ENCODE data around the gene EGFR.

DNA sequence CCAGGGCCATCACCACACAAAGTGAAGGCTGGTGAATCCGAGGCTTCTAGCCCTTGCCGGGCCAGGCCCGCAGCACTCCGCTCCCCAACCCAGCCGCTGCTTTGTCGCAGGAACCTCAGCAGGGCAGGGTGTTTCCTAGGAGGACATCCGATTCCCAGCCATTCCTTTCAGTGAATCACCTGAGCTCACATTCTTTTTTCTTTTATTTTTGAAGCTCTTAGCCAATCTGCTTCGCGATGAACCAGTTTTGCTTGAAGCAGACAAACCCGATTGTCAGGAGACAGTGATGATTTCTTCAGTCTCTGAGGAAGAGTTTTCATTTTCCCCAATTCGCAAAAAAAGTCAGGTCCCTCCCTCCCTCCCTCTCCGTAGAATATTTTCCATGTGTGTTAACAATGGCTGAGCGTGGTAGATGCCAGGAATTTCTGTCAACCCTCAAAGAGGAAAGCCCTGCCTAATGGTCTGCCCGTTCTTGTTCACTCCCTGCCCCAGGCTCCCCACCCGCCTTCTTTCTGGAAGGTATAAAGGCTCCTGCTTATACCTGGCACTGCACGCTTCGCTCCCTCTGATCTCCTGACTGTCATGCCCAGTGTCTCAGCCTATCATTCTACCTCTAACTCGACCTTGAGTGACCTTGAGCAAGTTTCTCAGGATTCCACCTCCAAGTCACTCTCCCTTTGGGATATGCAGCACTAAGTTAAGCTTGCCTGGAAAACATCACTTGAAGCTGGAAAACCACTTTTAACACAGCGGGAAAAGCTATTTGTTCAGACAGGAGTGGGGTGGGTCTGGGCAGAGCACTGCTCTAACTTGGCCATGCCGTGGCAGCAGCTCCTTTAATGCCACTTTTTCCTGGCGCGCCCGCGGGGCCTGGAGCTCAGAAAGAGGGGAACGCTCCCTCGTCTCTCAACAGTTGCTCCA is 35.1 kb downstream of the EGFR start:
- TF ChIP-seq, protein P1, sequence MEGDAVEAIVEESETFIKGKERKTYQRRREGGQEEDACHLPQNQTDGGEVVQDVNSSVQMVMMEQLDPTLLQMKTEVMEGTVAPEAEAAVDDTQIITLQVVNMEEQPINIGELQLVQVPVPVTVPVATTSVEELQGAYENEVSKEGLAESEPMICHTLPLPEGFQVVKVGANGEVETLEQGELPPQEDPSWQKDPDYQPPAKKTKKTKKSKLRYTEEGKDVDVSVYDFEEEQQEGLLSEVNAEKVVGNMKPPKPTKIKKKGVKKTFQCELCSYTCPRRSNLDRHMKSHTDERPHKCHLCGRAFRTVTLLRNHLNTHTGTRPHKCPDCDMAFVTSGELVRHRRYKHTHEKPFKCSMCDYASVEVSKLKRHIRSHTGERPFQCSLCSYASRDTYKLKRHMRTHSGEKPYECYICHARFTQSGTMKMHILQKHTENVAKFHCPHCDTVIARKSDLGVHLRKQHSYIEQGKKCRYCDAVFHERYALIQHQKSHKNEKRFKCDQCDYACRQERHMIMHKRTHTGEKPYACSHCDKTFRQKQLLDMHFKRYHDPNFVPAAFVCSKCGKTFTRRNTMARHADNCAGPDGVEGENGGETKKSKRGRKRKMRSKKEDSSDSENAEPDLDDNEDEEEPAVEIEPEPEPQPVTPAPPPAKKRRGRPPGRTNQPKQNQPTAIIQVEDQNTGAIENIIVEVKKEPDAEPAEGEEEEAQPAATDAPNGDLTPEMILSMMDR (conservative IDR thresholded peaks at IDR 0.05; ENCODE audit: low read length) = no peak
- TF ChIP-seq EZH2phosphoT487 (IDR thresholded peaks at IDR 0.05; ENCODE audit: borderline replicate concordance) = no peak

All from Loucy (cell line).